BJ (cell line): ENCODE data around the gene FOXE3. TPM values are rescaled to one million over a fixed set of nuclear protein-coding genes. Genes with fewer than 3 reads are reported as not detected.

Experiments
- CTCF ChIA-PET: fragments of 350-600 bp; formaldehyde crosslinking; extraction: SDS; loops from one replicate; lab custom pipeline; 2021; ENCODE audit warnings: antibody characterized with exemption, inconsistent platforms; lab: Yijun Ruan, JAX
- POLR2A ChIA-PET: fragments of 300-600 bp; sonication (Branson Sonifier 250); formaldehyde crosslinking; extraction: SDS; loops from one replicate; lab custom pipeline; 2021; ENCODE audit warnings: antibody characterized with exemption; lab: Charles Lee
- DNase-seq: peaks from one replicate; pipeline ENCODE4 v3.0.0-alpha.2; 2011; ENCODE audit warnings: low read depth
- H3K27me3 ChIP-seq: 2 replicates; pipeline ENCODE4 v1.6.0; 2011; ENCODE audit warnings: low read length; ENCODE audit not compliant: control insufficient read depth, insufficient read depth
- H3K36me3 ChIP-seq: 2 replicates; pipeline ENCODE4 v1.5.1; 2011; ENCODE audit warnings: low read length; ENCODE audit not compliant: control insufficient read depth, insufficient read depth
- H3K4me3 ChIP-seq: 2 replicates; pipeline ENCODE4 v1.5.1; 2011; ENCODE audit warnings: low read depth, mild to moderate bottlenecking, control low read depth, low read length
- polyA plus RNA-seq: library from polyadenylated mRNA; depleted of rRNA; stranded (reverse); fragments of >200 nt; gene quantifications from 2 replicates; pipeline ENCODE4 v1.2.3, GENCODE V29; 2011
- TF ChIP-seq, protein P1 (sequence below): IDR thresholded peaks from 2 replicates; pipeline ENCODE4 v1.5.1; 2011; ENCODE audit warnings: low read depth, mild to moderate bottlenecking, control low read depth, inconsistent platforms, low read length, moderate library complexity; ENCODE audit not compliant: insufficient read depth

The FOXE3 gene
- polyA plus RNA-seq, 1 experiment: 0.04 TPM

- TF ChIP-seq, protein P1, sequence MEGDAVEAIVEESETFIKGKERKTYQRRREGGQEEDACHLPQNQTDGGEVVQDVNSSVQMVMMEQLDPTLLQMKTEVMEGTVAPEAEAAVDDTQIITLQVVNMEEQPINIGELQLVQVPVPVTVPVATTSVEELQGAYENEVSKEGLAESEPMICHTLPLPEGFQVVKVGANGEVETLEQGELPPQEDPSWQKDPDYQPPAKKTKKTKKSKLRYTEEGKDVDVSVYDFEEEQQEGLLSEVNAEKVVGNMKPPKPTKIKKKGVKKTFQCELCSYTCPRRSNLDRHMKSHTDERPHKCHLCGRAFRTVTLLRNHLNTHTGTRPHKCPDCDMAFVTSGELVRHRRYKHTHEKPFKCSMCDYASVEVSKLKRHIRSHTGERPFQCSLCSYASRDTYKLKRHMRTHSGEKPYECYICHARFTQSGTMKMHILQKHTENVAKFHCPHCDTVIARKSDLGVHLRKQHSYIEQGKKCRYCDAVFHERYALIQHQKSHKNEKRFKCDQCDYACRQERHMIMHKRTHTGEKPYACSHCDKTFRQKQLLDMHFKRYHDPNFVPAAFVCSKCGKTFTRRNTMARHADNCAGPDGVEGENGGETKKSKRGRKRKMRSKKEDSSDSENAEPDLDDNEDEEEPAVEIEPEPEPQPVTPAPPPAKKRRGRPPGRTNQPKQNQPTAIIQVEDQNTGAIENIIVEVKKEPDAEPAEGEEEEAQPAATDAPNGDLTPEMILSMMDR: no peak
- POLR2A ChIA-PET: no interaction called here
- DNase-seq: no peak
- no peaks in the 10 kb centered on the region for H3K27me3 ChIP-seq
- peaks cover 1% of the 10 kb centered on the region; the same call in 1 of the 2 replicates for H3K36me3 ChIP-seq
- H3K4me3 ChIP-seq: no peak overlapping the region
- CTCF ChIA-PET: interaction anchor here (1.8 kb wide), 1 partner anchor 11 kb away, joined by 5 read pairs; no protein-coding TSS in a partner anchor
Observed at GRCh38 chr1:47380699-47381098, 35.4 kb upstream of the FOXE3 start.

GRCh38 chr1:47382399-47382983 lies 33.6 kb upstream of the FOXE3 start:
- TF ChIP-seq, protein P1: no peak
- peaks cover 1% of the 10 kb centered on the region; the same call in 1 of the 2 replicates for H3K36me3 ChIP-seq
- H3K27me3 ChIP-seq: no peaks in the 10 kb centered on the region
- ChIA-PET POLR2A (no interaction called here), CTCF (interaction anchor here (0.6 to 1.8 kb wide), 5 partner anchors 9 to 734 kb away, joined by 3 to 10 read pairs (median 5); no protein-coding TSS in a partner anchor)
- no peak overlapping the region for H3K4me3 ChIP-seq
- no peak for DNase-seq

GRCh38 chr1:47384083-47384482 lies 32.0 kb upstream of the FOXE3 start:
- Histone ChIP-seq H3K4me3 (no peak overlapping the region), H3K27me3 (no peaks in the 10 kb centered on the region), H3K36me3 (peaks cover 1% of the 10 kb centered on the region; the same call in 1 of the 2 replicates)
- DNase-seq: no peak
- ChIA-PET POLR2A (no interaction called here), CTCF (interaction anchor here (0.7 to 1.6 kb wide), 2 partner anchors 45 to 326 kb away, joined by 3 to 5 read pairs; no protein-coding TSS in a partner anchor)
- TF ChIP-seq, protein P1: no peak

DNA sequence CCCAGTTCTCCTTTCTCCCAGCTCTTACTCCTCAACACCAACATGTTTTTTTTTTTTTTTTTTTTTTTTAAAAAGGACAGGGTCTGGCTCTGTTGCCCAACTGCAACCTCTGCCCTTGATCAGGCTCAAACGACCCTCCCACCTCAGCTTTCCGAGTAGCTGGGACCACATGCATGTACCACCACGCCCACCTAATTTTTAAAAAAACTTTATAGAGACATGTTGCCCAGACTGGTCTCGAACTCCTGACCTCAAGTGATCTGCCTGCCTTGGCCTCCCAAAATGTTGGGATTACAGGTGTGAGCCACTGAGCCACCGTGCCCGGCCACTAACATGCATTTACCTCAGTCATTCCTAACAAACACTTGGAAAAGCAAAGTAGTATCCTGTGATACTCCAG lies 31.1 kb upstream of the FOXE3 start:
- no peak for DNase-seq
- H3K36me3 ChIP-seq: peaks cover 1% of the 10 kb centered on the region; the same call in 1 of the 2 replicates
- POLR2A ChIA-PET: no interaction called here
- CTCF ChIA-PET: no interaction called here
- TF ChIP-seq, protein P1: no peak
- no peaks in the 10 kb centered on the region for H3K27me3 ChIP-seq
- H3K4me3 ChIP-seq: no peak overlapping the region

GRCh38 chr1:47386268-47386667 lies 29.8 kb upstream of the FOXE3 start:
- H3K36me3 ChIP-seq: no peaks in the 10 kb centered on the region; the same call in 1 of the 2 replicates
- DNase-seq: no peak
- TF ChIP-seq, protein P1: no peak
- ChIA-PET CTCF (interaction anchor here (1.0 to 8.9 kb wide), 4 partner anchors 37 to 332 kb away, joined by 3 to 169 read pairs (median 4); partner anchors contain the start of gene FOXD2), POLR2A (no interaction called here)
- H3K4me3 ChIP-seq: no peak overlapping the region
- no peaks in the 10 kb centered on the region for H3K27me3 ChIP-seq
